ENCODE data around the gene PCBP4. TPM values are rescaled to one million over a fixed set of nuclear protein-coding genes. Genes with fewer than 3 reads are reported as not detected.

PCBP4 gene
- total RNA-seq, 1 experiment from 2014 or later: 48.8 TPM

DNA sequence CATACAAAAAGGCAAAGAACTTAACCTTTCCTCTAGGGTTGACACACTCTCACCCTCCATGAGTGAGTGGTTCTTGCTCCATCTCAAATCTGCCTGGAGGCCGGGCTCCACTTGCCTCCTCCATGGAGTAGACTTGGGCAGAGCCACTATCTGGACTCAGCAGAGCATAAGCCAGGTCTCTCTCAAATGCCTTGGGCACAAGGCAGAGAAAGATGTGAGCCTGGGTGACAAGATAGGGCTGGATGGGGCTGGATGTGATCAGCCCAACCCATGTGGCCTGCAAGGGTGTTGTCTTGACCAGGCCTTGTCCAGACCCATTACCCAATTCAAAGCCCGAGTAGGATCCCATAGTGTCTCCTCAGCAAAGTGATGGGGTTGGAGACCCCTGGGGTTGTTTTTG, 32.6 kb upstream of the PCBP4 start:
- CTCF ChIA-PET: no interaction called here

GRCh38 chr3:51998774-51999173, 31.5 kb upstream of the PCBP4 start:
- Histone ChIP-seq H4K20me1 (ENCODE audit: insufficient read depth) (no peaks in the 10 kb centered on the region), H2AFZ (ENCODE audit: low read depth, low read length, poor library complexity, severe bottlenecking) (no peak overlapping the region), H3K4me1 (ENCODE audit: control insufficient read depth in 1 of 2, insufficient read depth in 2 of 2, low read length in 2 of 2) (peaks cover 13 to 38% of the 10 kb centered on the region in 2 experiments), H3K9me2 (ENCODE audit: insufficient read depth) (no peaks in the 10 kb centered on the region), H3K4me3 (replicated peaks in 1 of 2; ENCODE audit: low read depth in 1 of 2, low read length in 2 of 2) (no peak overlapping the region), H3K27ac (ENCODE audit: low read depth, low read length) (no peak overlapping the region), H3K27me3 (ENCODE audit: insufficient read depth, low read length) (no peaks in the 10 kb centered on the region), H3K79me2 (ENCODE audit: insufficient read depth, low read length) (peaks cover 20% of the 10 kb centered on the region), H3K36me3 (ENCODE audit: control insufficient read depth in 1 of 2, insufficient read depth in 2 of 2, low read length in 2 of 2) (peaks cover 12 to 16% of the 10 kb centered on the region in 2 experiments), H3K9me3 (ENCODE audit: control insufficient read depth in 1 of 2, insufficient read depth in 1 of 2, low read depth in 1 of 2, low read length in 2 of 2) (no peaks in the 10 kb centered on the region), H3K4me2 (ENCODE audit: low read length) (no peak overlapping the region), H3K9ac (ENCODE audit: low read length) (no peak overlapping the region)
- ChIA-PET CTCF (interaction anchor here (1.6 kb wide), 1 partner anchor 39 kb away, joined by 3 read pairs; no protein-coding TSS in a partner anchor), RAD21 (ENCODE audit: low non-redundant PET in 1 of 2, low total read pairs in 2 of 2, uncharacterized antibody in 2 of 2, unreplicated experiment in 2 of 2) (no interaction called here), POLR2A (interaction anchor here (1.3 kb wide), 1 partner anchor 16 kb away, joined by 8 read pairs; the partner anchor contains the start of gene ACY1)
- no peak for ATAC-seq
- intact Hi-C loops (cut with micrococcal nuclease): no loop called here
- DNase-seq (ENCODE audit: low read depth, low spot score): no peak
- BruUV-seq (replicated peaks): no TSS peak
- TF ChIP-seq POLR2A (IDR thresholded peaks at IDR 0.05; ENCODE audit: borderline replicate concordance, extremely low read depth, insufficient read depth, insufficient read length): no peak

More for the DNA sequence above, 32.6 kb upstream of the PCBP4 start:
- ATAC-seq (no peak), DNase-seq (ENCODE audit: low read depth, low spot score) (no peak)
- intact Hi-C loops (cut with micrococcal nuclease): loop anchor here (2.0 to 5.0 kb wide), 4 partner anchors 57 to 337 kb away; partner anchors contain the start of genes DUSP7 and PARP3
- H3K27me3 ChIP-seq (ENCODE audit: insufficient read depth, low read length): no peaks in the 10 kb centered on the region
- no peak overlapping the region for H2AFZ ChIP-seq (ENCODE audit: low read depth, low read length, poor library complexity, severe bottlenecking)
- TF ChIP-seq, protein P1, sequence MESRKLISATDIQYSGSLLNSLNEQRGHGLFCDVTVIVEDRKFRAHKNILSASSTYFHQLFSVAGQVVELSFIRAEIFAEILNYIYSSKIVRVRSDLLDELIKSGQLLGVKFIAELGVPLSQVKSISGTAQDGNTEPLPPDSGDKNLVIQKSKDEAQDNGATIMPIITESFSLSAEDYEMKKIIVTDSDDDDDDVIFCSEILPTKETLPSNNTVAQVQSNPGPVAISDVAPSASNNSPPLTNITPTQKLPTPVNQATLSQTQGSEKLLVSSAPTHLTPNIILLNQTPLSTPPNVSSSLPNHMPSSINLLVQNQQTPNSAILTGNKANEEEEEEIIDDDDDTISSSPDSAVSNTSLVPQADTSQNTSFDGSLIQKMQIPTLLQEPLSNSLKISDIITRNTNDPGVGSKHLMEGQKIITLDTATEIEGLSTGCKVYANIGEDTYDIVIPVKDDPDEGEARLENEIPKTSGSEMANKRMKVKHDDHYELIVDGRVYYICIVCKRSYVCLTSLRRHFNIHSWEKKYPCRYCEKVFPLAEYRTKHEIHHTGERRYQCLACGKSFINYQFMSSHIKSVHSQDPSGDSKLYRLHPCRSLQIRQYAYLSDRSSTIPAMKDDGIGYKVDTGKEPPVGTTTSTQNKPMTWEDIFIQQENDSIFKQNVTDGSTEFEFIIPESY (IDR thresholded peaks at IDR 0.05; ENCODE audit: extremely low read depth, insufficient replicate concordance, low read length): no peak
- no peak for TF ChIP-seq POLR2A (IDR thresholded peaks at IDR 0.05; ENCODE audit: borderline replicate concordance, extremely low read depth, insufficient read depth, insufficient read length)
- no peak for TF ChIP-seq EZH2phosphoT487 (IDR thresholded peaks at IDR 0.05; ENCODE audit: borderline replicate concordance)
- no peak for TF ChIP-seq CEBPB (IDR thresholded peaks at IDR 0.05; ENCODE audit: low read depth)
- peaks cover 2 to 5% of the 10 kb centered on the region in 2 experiments; a peak in 3 of 4 replicates for H3K36me3 ChIP-seq (ENCODE audit: control insufficient read depth in 1 of 2, insufficient read depth in 2 of 2, low read length in 2 of 2)
- no peaks in the 10 kb centered on the region for H4K20me1 ChIP-seq (ENCODE audit: insufficient read depth)
- POLR2A ChIA-PET: no interaction called here
- no peak overlapping the region for H3K27ac ChIP-seq (ENCODE audit: low read depth, low read length)
- no TSS peak for BruUV-seq (replicated peaks)
- H3K9me2 ChIP-seq (ENCODE audit: insufficient read depth): no peaks in the 10 kb centered on the region
- H3K9ac ChIP-seq (ENCODE audit: low read length): no peak overlapping the region
- H3K9me3 ChIP-seq (ENCODE audit: control insufficient read depth in 1 of 2, insufficient read depth in 1 of 2, low read depth in 1 of 2, low read length in 2 of 2): no peaks in the 10 kb centered on the region
- no peak overlapping the region for H3K4me3 ChIP-seq (replicated peaks in 1 of 2; ENCODE audit: low read depth in 1 of 2, low read length in 2 of 2)
- peaks cover 6 to 27% of the 10 kb centered on the region in 2 experiments for H3K4me1 ChIP-seq (ENCODE audit: control insufficient read depth in 1 of 2, insufficient read depth in 2 of 2, low read length in 2 of 2)
- RAD21 ChIA-PET (ENCODE audit: low non-redundant PET in 1 of 2, low total read pairs in 2 of 2, uncharacterized antibody in 2 of 2, unreplicated experiment in 2 of 2): no interaction called here
- no peak overlapping the region for H3K4me2 ChIP-seq (ENCODE audit: low read length)
- peaks cover 9% of the 10 kb centered on the region for H3K79me2 ChIP-seq (ENCODE audit: insufficient read depth, low read length)
